Endothelial cell of umbilical vein (primary cell): ENCODE results near the gene SGSM1. TPM values are rescaled to one million over a fixed set of nuclear protein-coding genes. Genes with fewer than 3 reads are reported as not detected.

ENCODE experiments used
- BruUV-seq: library from RNA; stranded (reverse); fragments of 400-500 nt; replicated peaks from 2 replicates; lab custom pipeline; 2021; lab: Mats Ljungman, UMichigan
- CTCF ChIA-PET: fragments of 300-600, 350-600 bp; sonication (Branson Sonifier 250); formaldehyde crosslinking; loops from one replicate; lab custom pipeline; 2021; ENCODE audit warnings: antibody characterized with exemption, inconsistent platforms; lab: Charles Lee
- POLR2A ChIA-PET: fragments of 300-600, 350-600 bp; sonication (Branson Sonifier 250); formaldehyde crosslinking; loops from one replicate; lab custom pipeline; 2021; ENCODE audit warnings: antibody characterized with exemption, inconsistent platforms; lab: Charles Lee
- DNase-seq: peaks from one replicate; pipeline ENCODE4 v3.0.0-alpha.2; 2011; ENCODE audit warnings: low read depth, low spot score
- FAIRE-seq: peaks from 2 replicates; lab custom pipeline; 2011; peaks lifted over from hg19 to GRCh38; lab: Jason Lieb, UNC
- H2AFZ ChIP-seq: 2 replicates; pipeline ENCODE4 v1.6.0; 2012; ENCODE audit warnings: low read depth, low read length, control low read depth, inconsistent platforms
- H3K27ac ChIP-seq: 2 replicates; pipeline ENCODE4 v1.5.1; 2011; ENCODE audit warnings: low read depth, mild to moderate bottlenecking, control low read depth, low read length, moderate library complexity; ENCODE audit not compliant: insufficient read depth
- H3K27me3 ChIP-seq, 2 experiments: 2 replicates each; pipeline versions ENCODE4 v1.6.0 to v1.6.1; 2011; ENCODE audit warnings: low read length in 2 of 2, mixed read lengths in 1 of 2; ENCODE audit not compliant: control insufficient read depth in 2 of 2, insufficient read depth in 2 of 2
- H3K36me3 ChIP-seq, 2 experiments: 2 replicates in 1 of 2; 3 replicates in 1 of 2; pipeline ENCODE4 v1.5.1; 2011; ENCODE audit warnings: low read length in 2 of 2, mild to moderate bottlenecking in 1 of 2, moderate library complexity in 1 of 2; ENCODE audit not compliant: control insufficient read depth in 2 of 2, insufficient read depth in 2 of 2; ENCODE audit errors: extremely low read depth in 1 of 2
- H3K4me1 ChIP-seq: 3 replicates; pipeline ENCODE4 v1.5.1; 2011; ENCODE audit warnings: mild to moderate bottlenecking, low read length; ENCODE audit not compliant: control insufficient read depth, insufficient read depth; ENCODE audit errors: extremely low read depth
- H3K4me2 ChIP-seq: 2 replicates; pipeline ENCODE4 v1.6.1; 2011; ENCODE audit warnings: low read length, control low read depth, mixed read lengths; ENCODE audit not compliant: insufficient read depth
- H3K4me3 ChIP-seq, 3 experiments: fragments of 200-600 bp in 1 of 3; sonication (generic), shearing (Covaris generic) in 1 of 3; replicated peaks in 1 of 3; 2 replicates each; pipeline ENCODE4 v1.5.1; 2011 to 2016; ENCODE audit warnings: control low read depth in 3 of 3, low read length in 3 of 3, mild to moderate bottlenecking in 2 of 3, inconsistent platforms in 1 of 3, low read depth in 1 of 3, moderate library complexity in 1 of 3; ENCODE audit not compliant: insufficient read depth in 1 of 3
- H3K79me2 ChIP-seq: 2 replicates; pipeline ENCODE4 v1.6.0; 2012; ENCODE audit warnings: low read length, inconsistent platforms; ENCODE audit not compliant: control insufficient read depth, insufficient read depth
- H3K9ac ChIP-seq: replicated peaks from 2 replicates; pipeline ENCODE3; 2011; ENCODE audit warnings: low read length, control low read depth; ENCODE audit not compliant: insufficient read depth; ENCODE audit errors: extremely low read depth
- H3K9me1 ChIP-seq: replicated peaks from 3 replicates; pipeline ENCODE4 v1.6.0; 2011; ENCODE audit warnings: mild to moderate bottlenecking, low read length; ENCODE audit not compliant: control insufficient read depth, insufficient read depth; ENCODE audit errors: extremely low read depth
- H3K9me3 ChIP-seq: replicated peaks from 2 replicates; pipeline ENCODE4 v1.5.1; 2012; ENCODE audit warnings: low read length, inconsistent platforms; ENCODE audit not compliant: control insufficient read depth, insufficient read depth
- H4K20me1 ChIP-seq: replicated peaks from 2 replicates; pipeline ENCODE3; 2011; ENCODE audit warnings: mild to moderate bottlenecking, low read length; ENCODE audit not compliant: control insufficient read depth, insufficient read depth; ENCODE audit errors: extremely low read depth
- EZH2 ChIP-seq: IDR thresholded peaks from 2 replicates; pipeline ENCODE4 v1.6.1; 2012; ENCODE audit warnings: borderline replicate concordance, low read depth, mild to moderate bottlenecking, moderate library complexity, low read length, inconsistent platforms; ENCODE audit not compliant: severe bottlenecking
- FOS ChIP-seq: IDR thresholded peaks from 2 replicates; pipeline ENCODE4 v1.6.1; 2011; ENCODE audit warnings: mild to moderate bottlenecking, low read length, moderate library complexity, borderline replicate concordance; ENCODE audit not compliant: insufficient read depth
- JUN ChIP-seq: IDR thresholded peaks from 2 replicates; pipeline ENCODE4 v1.6.1; 2011; ENCODE audit warnings: borderline replicate concordance, low read depth; ENCODE audit not compliant: insufficient read length, insufficient read depth
- MAX ChIP-seq: IDR thresholded peaks from 2 replicates; pipeline ENCODE4 v1.6.1; 2011; ENCODE audit not compliant: insufficient read depth, insufficient read length
- POLR2A ChIP-seq: IDR thresholded peaks from 2 replicates; pipeline ENCODE4 v1.6.1; 2012; ENCODE audit warnings: low read depth, mild to moderate bottlenecking, control low read depth, low read length
- POLR2AphosphoS5 ChIP-seq: IDR thresholded peaks from 2 replicates; pipeline ENCODE4 v1.6.1; 2012; ENCODE audit warnings: low read depth, mild to moderate bottlenecking, control low read depth, low read length, moderate library complexity; ENCODE audit not compliant: insufficient read depth
- dilution Hi-C: fragments of 300-500 bp; cut with MboI; formaldehyde crosslinking; loops from one replicate; pipeline ENCODE4 v1.15.0; 2019; ENCODE audit warnings: low sequenced_read_pairs; ENCODE audit not compliant: extremely low pct_ligation_motif_present
- intact Hi-C: fragments of 100-400 bp; cut with micrococcal nuclease; formaldehyde crosslinking; loops from one replicate; pipeline ENCODE4 v1.10.0; 2022
- polyA plus RNA-seq, 4 experiments: library from polyadenylated mRNA; depleted of rRNA in 3 of 4; stranded (reverse) in 3 of 4; unstranded in 1 of 4; fragments of >200 nt; gene quantifications; 2 replicates each; pipeline versions ENCODE4 v1.2.1 to v1.2.3, GENCODE V29; 2011 to 2012; ENCODE audit warnings: missing spikeins in 1 of 4
- total RNA-seq: library from RNA; stranded (reverse); gene quantifications from 2 replicates; pipeline ENCODE4 v1.2.3, GENCODE V29; 2021

SGSM1 gene
- total and polyA plus RNA-seq, 2 donors (not counting 3 experiments of a cell fraction or from before 2014, with no cell fraction given) = 0.10 to 1.1 TPM

GRCh38 chr22:24948356-24949202, 142.6 kb downstream of the SGSM1 start:
- no peaks in the 10 kb centered on the region for H3K9me3 ChIP-seq
- POLR2A ChIA-PET = no interaction called here
- no peak for TF ChIP-seq JUN
- no peak for TF ChIP-seq POLR2AphosphoS5
- no peak for TF ChIP-seq POLR2A
- no peak for TF ChIP-seq MAX
- no peak for TF ChIP-seq EZH2
- TF ChIP-seq FOS = no peak
- no peak overlapping the region for H3K4me2 ChIP-seq
- no peak overlapping the region for H2AFZ ChIP-seq
- CTCF ChIA-PET = interaction anchor here (1.3 to 19.2 kb wide), 3 partner anchors 10 to 111 kb away, joined by 3 to 378 read pairs (median 3); no protein-coding TSS in a partner anchor
- H3K36me3 ChIP-seq = no peaks in the 10 kb centered on the region
- H3K9me1 ChIP-seq = no peaks in the 10 kb centered on the region
- H4K20me1 ChIP-seq = no peaks in the 10 kb centered on the region
- H3K9ac ChIP-seq = no peak overlapping the region
- H3K79me2 ChIP-seq = peaks cover 6% of the 10 kb centered on the region
- intact Hi-C loops = no loop called here
- H3K4me3 ChIP-seq = no peak overlapping the region
- DNase-seq (no peak), FAIRE-seq (no peak)
- H3K27ac ChIP-seq = no peak overlapping the region
- BruUV-seq = no TSS peak
- dilution Hi-C loops = no loop called here
- no peaks in the 10 kb centered on the region for H3K4me1 ChIP-seq
- peaks cover 0 to 9% of the 10 kb centered on the region in 2 experiments for H3K27me3 ChIP-seq
